ENCODE measurements around the gene TRNT1. TPM values are rescaled to one million over a fixed set of nuclear protein-coding genes. Genes with fewer than 3 reads are reported as not detected.

TRNT1 gene
- polyA plus RNA-seq, 1 donor (not counting 4 experiments of a cell fraction or from before 2014, with no cell fraction given) = 13.0 TPM

DNA sequence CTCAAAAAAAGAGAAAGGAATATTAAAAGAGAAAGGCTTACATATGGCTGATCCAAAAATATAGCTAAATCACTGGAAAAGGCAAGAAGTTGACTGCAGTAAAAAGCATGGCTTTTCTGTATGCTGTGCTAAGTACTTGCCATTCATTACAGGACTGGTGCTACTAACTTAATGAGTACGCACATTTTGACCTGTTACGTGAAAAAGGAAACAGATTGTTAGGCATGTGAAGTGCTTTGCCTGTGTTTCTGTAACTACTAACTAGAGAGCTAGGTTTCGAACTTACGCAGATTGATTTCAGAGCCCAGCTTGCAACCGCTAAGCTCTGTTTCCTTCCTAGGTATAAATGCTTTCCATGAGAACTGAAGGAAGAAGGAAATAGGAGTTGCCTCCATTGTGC, 2.8 kb downstream of the TRNT1 start:
- peaks cover 60% of the 10 kb centered on the region for H3K79me2 ChIP-seq (ENCODE audit: control insufficient read depth, insufficient read depth, low read length)
- TF ChIP-seq, protein P1, sequence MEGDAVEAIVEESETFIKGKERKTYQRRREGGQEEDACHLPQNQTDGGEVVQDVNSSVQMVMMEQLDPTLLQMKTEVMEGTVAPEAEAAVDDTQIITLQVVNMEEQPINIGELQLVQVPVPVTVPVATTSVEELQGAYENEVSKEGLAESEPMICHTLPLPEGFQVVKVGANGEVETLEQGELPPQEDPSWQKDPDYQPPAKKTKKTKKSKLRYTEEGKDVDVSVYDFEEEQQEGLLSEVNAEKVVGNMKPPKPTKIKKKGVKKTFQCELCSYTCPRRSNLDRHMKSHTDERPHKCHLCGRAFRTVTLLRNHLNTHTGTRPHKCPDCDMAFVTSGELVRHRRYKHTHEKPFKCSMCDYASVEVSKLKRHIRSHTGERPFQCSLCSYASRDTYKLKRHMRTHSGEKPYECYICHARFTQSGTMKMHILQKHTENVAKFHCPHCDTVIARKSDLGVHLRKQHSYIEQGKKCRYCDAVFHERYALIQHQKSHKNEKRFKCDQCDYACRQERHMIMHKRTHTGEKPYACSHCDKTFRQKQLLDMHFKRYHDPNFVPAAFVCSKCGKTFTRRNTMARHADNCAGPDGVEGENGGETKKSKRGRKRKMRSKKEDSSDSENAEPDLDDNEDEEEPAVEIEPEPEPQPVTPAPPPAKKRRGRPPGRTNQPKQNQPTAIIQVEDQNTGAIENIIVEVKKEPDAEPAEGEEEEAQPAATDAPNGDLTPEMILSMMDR (optimal IDR thresholded peaks at IDR 0.05 in 1 of 3, IDR thresholded peaks at IDR 0.05 in 1 of 3, conservative IDR thresholded peaks at IDR 0.05 in 1 of 3; ENCODE audit: extremely low read depth in 1 of 3, insufficient read depth in 2 of 3, low read length in 3 of 3) = no peak
- TF ChIP-seq EZH2 (IDR thresholded peaks at IDR 0.05; ENCODE audit: low read length) = no peak

DNA sequence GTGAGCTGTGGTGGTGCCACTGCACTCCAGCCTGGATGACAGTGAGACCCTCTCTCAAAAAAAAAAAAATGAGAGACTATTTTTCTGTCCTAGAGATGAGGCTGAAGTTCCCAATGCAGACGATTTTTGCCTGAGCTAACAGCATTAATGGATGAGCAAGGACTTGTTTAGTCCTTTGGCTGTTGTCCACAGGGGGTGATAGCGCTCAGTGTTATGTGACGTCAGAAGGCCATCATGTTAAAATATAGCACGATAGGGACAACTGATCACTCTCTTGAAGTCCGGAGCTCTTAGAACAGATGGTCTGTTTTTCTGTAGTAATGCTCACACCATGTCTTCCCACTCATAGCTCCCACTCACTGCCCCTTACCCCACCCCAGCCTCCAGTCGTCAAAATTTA, 6.8 kb downstream of the TRNT1 start:
- no peak overlapping the region for H3K4me2 ChIP-seq (ENCODE audit: control insufficient read depth, extremely low read depth, insufficient read depth, low read depth, low read length)
- H2AFZ ChIP-seq (ENCODE audit: control insufficient read depth, low read length) = no peak overlapping the region
- no peak for TF ChIP-seq EZH2 (IDR thresholded peaks at IDR 0.05; ENCODE audit: low read length)
- TF ChIP-seq, protein P1 (optimal IDR thresholded peaks at IDR 0.05 in 1 of 3, IDR thresholded peaks at IDR 0.05 in 1 of 3, conservative IDR thresholded peaks at IDR 0.05 in 1 of 3; ENCODE audit: extremely low read depth in 1 of 3, insufficient read depth in 2 of 3, low read length in 3 of 3) = no peak
- no peaks in the 10 kb centered on the region for H3K27me3 ChIP-seq (ENCODE audit: control insufficient read depth, extremely low read depth, insufficient read depth, low read length)
- peaks cover 6% of the 10 kb centered on the region for H3K4me1 ChIP-seq (ENCODE audit: control insufficient read depth, extremely low read depth, insufficient read depth, low read length)
- H3K79me2 ChIP-seq (ENCODE audit: control insufficient read depth, insufficient read depth, low read length) = peaks cover 79% of the 10 kb centered on the region
- H3K9me1 ChIP-seq (ENCODE audit: control insufficient read depth, extremely low read depth, insufficient read depth, low read length) = no peaks in the 10 kb centered on the region
- H3K36me3 ChIP-seq (ENCODE audit: control insufficient read depth in 2 of 2, extremely low read depth in 1 of 2, insufficient read depth in 2 of 2, low read length in 2 of 2) = peaks cover 16 to 21% of the 10 kb centered on the region in 2 experiments
- no peak overlapping the region for H3K4me3 ChIP-seq (ENCODE audit: control insufficient read depth in 2 of 3, extremely low read depth in 1 of 3, insufficient read depth in 2 of 3, low read depth in 1 of 3, low read length in 3 of 3)
- no peaks in the 10 kb centered on the region for H3K9me3 ChIP-seq (ENCODE audit: control insufficient read depth, low read depth, low read length)
- no peak overlapping the region for H3K9ac ChIP-seq (ENCODE audit: control insufficient read depth, extremely low read depth, insufficient read depth, low read length)
- DNase-seq (ENCODE audit: low read depth, low spot score) (no peak), FAIRE-seq (no peak)
- peaks cover 8% of the 10 kb centered on the region for H4K20me1 ChIP-seq (ENCODE audit: control insufficient read depth, extremely low read depth, insufficient read depth, low read length)
- dilution Hi-C loops (cut with MboI; ENCODE audit: extremely low pct_ligation_motif_present, low sequenced_read_pairs) = no loop called here
- H3K27ac ChIP-seq (ENCODE audit: control insufficient read depth, insufficient read depth, low read length) = no peak overlapping the region

More for the DNA sequence above, 2.8 kb downstream of the TRNT1 start:
- H3K9me3 ChIP-seq (ENCODE audit: control insufficient read depth, low read depth, low read length) = no peaks in the 10 kb centered on the region
- dilution Hi-C loops (cut with MboI; ENCODE audit: extremely low pct_ligation_motif_present, low sequenced_read_pairs) = no loop called here
- DNase-seq (ENCODE audit: low read depth, low spot score) (no peak), FAIRE-seq (no peak)
- H3K4me2 ChIP-seq (ENCODE audit: control insufficient read depth, extremely low read depth, insufficient read depth, low read depth, low read length) = no peak overlapping the region
- H4K20me1 ChIP-seq (ENCODE audit: control insufficient read depth, extremely low read depth, insufficient read depth, low read length) = peaks cover 1% of the 10 kb centered on the region
- H3K4me3 ChIP-seq (ENCODE audit: control insufficient read depth in 2 of 3, extremely low read depth in 1 of 3, insufficient read depth in 2 of 3, low read depth in 1 of 3, low read length in 3 of 3) = no peak overlapping the region
- H3K36me3 ChIP-seq (ENCODE audit: control insufficient read depth in 2 of 2, extremely low read depth in 1 of 2, insufficient read depth in 2 of 2, low read length in 2 of 2) = peaks cover 10 to 21% of the 10 kb centered on the region in 2 experiments
- H3K9me1 ChIP-seq (ENCODE audit: control insufficient read depth, extremely low read depth, insufficient read depth, low read length) = no peaks in the 10 kb centered on the region
- peaks cover 11% of the 10 kb centered on the region for H3K4me1 ChIP-seq (ENCODE audit: control insufficient read depth, extremely low read depth, insufficient read depth, low read length)
- no peak overlapping the region for H2AFZ ChIP-seq (ENCODE audit: control insufficient read depth, low read length)
- H3K9ac ChIP-seq (ENCODE audit: control insufficient read depth, extremely low read depth, insufficient read depth, low read length) = no peak overlapping the region
- no peak overlapping the region for H3K27ac ChIP-seq (ENCODE audit: control insufficient read depth, insufficient read depth, low read length)
- H3K27me3 ChIP-seq (ENCODE audit: control insufficient read depth, extremely low read depth, insufficient read depth, low read length) = no peaks in the 10 kb centered on the region

Measured in keratinocyte (primary cell).